GM10847 (cell line): Measurements from ENCODE around the gene PRKAA2.

ENCODE experiments used
- POLR2A ChIP-seq: IDR thresholded peaks from 2 replicates; pipeline ENCODE4 v1.6.1; 2011; ENCODE audit not compliant: insufficient read length; ENCODE audit errors: extremely low read depth

Gene PRKAA2

GRCh38 chr1:56686169-56686568, 41.1 kb downstream of the PRKAA2 start:
- TF ChIP-seq POLR2A: no peak

- no peak for TF ChIP-seq POLR2A
These were observed 43.5 kb downstream of the PRKAA2 start for GRCh38 chr1:56688522-56689026.

- TF ChIP-seq POLR2A: no peak
These were observed 51.5 kb downstream of the PRKAA2 start for GRCh38 chr1:56696663-56697062.

- TF ChIP-seq POLR2A: no peak
These were observed 58.6 kb downstream of the PRKAA2 start for GRCh38 chr1:56703747-56704146.

DNA sequence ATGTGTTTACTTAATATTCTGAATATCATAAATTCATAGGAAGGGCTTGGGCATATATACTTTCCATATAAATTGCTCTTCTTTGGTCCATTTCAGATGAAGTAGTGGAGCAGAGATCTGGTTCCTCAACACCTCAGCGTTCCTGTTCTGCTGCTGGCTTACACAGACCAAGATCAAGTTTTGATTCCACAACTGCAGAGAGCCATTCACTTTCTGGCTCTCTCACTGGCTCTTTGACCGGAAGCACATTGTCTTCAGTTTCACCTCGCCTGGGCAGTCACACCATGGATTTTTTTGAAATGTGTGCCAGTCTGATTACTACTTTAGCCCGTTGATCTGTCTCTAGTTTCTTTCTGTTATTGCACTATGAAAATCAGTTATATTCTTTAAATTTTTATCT, 62.3 kb downstream of the PRKAA2 start:
- TF ChIP-seq POLR2A: no peak

DNA sequence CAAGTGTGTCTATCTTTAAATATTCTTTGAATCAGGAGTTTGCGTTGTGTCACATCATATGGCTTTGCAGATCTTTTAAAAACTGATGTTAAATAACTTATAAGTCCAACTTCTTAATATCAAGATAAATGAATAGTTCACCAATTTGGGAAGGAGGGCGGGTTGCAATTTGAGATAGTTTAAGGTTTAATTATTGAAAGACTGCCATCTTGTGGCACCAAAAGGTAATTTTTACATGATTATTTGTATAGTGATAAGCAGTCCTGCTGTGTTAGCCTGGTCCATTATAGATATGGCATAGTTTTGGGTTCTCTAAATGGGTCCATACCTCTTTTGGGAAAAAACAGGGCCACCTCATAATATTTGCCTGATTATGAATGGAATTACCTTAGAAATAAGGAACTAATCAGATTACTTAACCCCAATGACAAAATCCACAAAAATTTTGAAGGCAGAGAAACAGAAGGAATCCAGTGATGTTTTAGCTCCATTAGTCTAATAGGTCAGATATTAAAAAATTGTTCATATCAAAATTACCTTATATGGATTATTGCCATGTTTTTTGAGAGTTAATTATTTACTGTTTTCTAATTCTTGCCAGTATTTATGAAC, 64.3 kb downstream of the PRKAA2 start:
- no peak for TF ChIP-seq POLR2A

- no peak for TF ChIP-seq POLR2A
These were observed 64.9 kb downstream of the PRKAA2 start for GRCh38 chr1:56709995-56710394.

DNA sequence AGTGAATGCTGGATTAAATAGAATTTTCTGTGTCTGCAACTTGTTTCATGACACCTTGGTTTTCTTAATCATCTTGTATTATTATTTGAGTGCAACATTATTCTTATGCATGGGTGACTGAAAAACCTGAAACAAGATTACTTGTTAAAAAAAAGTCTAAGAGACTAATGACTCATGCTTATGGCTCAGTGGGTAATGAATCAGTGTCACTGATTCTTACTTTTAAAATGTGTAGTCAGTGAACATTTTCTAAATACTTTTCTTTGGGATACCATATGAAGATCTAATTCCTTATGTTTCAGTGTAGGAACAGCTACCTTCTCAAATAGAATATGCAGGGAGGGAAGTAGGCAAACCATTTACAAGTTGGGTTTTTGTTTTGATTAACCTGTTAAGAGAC, 65.5 kb downstream of the PRKAA2 start:
- TF ChIP-seq POLR2A: no peak

DNA sequence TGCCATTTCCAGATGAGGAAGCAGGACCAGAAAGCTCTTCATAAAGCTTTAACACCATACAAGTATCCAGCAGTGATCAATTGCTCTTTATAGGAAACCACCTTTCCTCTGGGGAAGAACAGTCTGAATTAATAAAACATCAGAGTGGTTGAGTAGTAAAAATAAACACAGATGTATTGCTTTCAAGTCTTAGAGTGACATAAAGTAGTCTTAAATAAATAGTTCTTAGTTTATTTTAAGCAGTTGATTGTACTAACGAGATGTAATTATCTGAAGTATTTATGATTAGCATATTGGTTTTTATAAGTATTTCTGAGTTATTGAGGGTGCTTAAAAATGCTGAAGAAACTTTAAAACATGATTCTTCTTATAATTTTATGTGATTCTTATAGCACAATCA, 67.0 kb downstream of the PRKAA2 start:
- no peak for TF ChIP-seq POLR2A

DNA sequence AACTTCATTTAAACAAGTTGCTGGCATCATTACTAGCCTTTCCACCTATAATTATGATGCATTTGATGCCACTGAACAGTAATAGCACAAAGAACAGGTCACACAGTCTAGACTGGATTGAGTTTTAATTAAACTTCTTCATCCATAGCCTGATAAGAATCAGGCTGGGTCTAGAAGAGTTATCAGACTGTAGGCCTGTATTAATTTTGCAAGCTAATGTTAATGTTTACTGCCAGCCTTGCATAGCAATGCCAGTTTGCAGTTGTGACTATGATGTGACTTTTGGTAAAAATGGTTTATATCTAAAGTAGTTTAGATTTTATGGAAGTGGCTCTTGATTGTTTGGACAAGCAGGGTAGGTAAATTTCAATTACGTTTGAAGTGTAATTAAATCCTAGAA, 68.0 kb downstream of the PRKAA2 start:
- no peak for TF ChIP-seq POLR2A

DNA sequence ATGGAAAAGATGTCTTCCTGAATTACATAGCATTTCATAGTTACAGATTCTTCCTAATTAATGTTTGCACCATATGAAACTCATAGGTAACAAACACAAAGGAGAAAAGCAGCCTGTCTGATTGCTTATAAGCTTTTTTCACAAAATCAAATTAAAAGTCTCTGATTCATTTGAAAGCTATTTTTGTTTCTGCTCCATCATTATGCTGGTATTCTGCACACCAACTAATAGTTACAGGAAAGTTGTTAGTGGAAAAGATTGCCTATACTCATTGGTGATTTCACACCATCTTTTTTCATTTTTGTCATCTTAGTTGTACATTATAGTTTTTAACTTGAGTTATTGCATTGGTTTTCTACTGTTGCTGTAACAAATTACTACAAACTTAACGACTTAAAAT, 70.0 kb downstream of the PRKAA2 start:
- TF ChIP-seq POLR2A: no peak

GRCh38 chr1:56719171-56719570, 74.1 kb downstream of the PRKAA2 start:
- TF ChIP-seq POLR2A: no peak

GRCh38 chr1:56726706-56727105, 81.6 kb downstream of the PRKAA2 start:
- no peak for TF ChIP-seq POLR2A

DNA sequence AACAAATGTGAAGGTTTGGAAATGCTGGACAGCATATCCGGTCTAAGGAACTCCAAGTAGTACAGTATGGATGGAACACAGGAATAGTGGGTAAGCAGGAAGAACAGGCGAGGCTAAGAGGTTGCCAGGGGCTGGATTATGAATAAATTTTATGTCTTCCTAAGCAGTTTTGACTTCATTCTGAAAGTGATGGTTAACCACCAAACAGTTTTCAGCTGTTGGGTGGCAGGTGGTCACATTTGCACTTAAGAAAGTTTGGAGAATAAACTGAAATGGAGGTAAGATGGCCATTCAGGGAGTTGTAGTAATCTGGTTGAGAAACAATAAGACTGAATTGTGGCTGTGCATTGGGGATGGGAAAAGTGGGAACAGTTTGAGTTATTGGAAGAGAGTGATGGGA, 83.8 kb downstream of the PRKAA2 start:
- no peak for TF ChIP-seq POLR2A

DNA sequence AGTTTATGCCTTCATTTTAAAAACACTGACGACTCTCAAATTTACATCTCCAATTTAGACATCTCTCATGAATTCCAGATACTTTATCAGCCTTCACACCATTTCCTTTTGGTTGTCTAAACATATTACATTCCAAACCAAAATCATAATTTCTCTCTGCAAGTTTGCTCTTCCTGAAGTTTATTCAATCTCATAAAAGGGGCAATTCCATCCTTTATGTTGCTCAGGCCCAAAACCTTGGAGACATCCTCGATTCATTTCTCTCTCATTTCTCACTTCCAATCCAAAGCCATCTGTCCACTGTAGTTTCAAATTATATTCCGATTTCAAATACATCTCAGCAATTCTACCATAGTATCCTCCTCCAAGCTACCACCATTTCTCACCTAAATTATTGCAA, 100.1 kb downstream of the PRKAA2 start:
- no peak for TF ChIP-seq POLR2A

DNA sequence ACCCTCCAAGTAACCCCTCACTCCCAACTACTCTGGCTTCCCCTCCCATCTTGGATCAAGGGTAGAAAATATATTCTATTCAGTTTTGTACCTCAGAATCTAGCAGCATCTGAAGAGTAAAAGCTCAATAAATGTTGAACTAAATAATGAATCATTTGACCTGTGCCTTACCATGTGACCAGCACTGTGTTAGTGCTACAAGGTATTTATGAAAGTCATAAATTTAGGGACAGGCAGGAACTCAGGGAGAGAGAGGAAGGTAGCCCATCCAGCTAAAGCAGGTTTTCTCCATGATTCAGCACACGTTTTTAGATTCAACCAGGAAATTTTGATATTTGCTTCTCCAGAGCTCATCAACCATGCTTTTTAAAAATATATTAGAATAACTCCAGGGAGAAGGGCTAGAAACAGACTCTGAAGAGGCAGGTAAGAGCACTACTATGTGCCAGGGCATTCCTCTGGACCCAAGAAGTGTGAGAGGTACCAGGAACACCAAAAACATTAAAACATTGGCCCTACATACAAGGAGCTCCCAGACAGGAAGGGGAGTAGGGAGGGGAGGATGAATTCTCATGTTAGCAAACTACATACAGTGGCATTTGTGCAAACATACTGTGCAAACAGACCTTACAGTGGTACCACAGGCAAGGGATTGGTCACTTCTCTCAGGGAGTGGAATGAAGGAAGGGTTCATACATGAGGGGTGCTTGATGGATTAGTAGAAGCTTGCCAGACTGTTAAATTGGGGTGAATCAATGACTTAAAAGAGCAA, 109.8 kb downstream of the PRKAA2 start:
- no peak for TF ChIP-seq POLR2A

- no peak for TF ChIP-seq POLR2A
These were observed 110.8 kb downstream of the PRKAA2 start for GRCh38 chr1:56755911-56756310.
